Measurements from ENCODE around the gene PAH.

- TF ChIP-seq CTCF (IDR thresholded peaks at IDR 0.05 in 8 of 11, conservative IDR thresholded peaks at IDR 0.05 in 3 of 11) (no peak), POLR2A (IDR thresholded peaks at IDR 0.05) (no peak), POLR2AphosphoS5 (IDR thresholded peaks at IDR 0.05) (no peak)
Observed at GRCh38 chr12:102871014-102871413, 46.0 kb downstream of the PAH start.
